DMS 273 (cell line): ENCODE data around the gene TMTC2.

Experiments used
- DNase-seq: peaks from one replicate; lab custom pipeline; 2025; ENCODE audit not compliant: unreplicated experiment; lab: John Stamatoyannopoulos, UW

TMTC2 gene

DNA sequence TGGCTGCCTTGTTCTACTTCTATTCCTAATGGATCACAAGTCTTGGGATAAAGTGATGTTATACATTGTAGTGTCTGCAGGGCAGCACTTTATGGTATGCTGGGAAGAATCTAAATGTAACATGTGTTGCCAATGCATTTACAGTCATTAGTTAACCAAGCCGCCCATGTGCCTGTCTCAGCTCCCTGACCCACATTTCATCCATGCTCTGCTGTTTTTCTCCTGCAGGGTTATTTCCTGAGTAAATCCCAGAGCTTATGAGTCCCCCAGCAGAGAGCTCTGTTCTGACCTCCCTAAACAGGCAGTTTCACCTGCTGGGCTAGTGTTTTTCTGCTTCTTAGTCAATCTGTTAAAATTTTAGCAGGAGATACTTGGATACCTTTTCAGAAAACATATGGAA lies 4.4 kb upstream of the TMTC2 start:
- peak; percentile 60 for DNase-seq

DNA sequence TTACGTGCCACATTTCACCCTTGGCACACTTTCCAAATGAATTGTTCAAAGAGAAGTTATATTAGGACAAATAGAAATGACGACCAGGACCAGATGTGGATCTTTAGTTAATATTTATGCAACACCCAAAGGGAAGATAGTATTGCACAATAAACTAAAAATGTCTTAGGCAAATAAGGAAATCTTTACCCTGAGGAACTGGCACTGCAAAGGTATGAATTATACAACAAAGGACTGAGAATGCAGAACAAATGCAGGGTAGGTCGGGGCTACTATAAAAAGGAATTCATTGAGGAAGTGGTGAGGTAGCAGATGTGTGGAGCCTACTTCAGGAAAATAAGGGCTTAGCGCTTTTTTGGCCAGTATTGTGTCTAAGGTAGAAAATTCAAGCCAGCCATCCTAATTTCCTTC lies 3.9 kb upstream of the TMTC2 start:
- DNase-seq = no peak

DNA sequence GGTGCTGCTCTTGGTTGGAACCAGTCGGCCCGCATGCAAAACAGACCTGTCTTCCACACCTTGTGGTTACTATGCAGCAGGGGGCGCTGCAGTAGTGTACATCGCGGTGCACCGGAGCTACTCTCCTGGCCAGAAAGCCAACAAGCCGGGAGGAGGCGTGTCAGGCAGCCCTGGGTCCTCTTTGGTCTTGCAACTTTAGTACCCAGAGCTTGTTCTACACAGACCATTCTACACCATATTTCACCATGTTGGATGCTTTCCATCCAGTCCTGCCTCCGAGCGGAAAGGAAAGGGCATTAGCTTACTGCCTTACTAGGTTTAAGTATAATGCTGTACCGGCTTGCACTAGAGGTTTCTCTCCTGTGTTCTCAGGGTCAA lies 927 bp upstream of the TMTC2 start:
- DNase-seq = peak; percentile 94

DNA sequence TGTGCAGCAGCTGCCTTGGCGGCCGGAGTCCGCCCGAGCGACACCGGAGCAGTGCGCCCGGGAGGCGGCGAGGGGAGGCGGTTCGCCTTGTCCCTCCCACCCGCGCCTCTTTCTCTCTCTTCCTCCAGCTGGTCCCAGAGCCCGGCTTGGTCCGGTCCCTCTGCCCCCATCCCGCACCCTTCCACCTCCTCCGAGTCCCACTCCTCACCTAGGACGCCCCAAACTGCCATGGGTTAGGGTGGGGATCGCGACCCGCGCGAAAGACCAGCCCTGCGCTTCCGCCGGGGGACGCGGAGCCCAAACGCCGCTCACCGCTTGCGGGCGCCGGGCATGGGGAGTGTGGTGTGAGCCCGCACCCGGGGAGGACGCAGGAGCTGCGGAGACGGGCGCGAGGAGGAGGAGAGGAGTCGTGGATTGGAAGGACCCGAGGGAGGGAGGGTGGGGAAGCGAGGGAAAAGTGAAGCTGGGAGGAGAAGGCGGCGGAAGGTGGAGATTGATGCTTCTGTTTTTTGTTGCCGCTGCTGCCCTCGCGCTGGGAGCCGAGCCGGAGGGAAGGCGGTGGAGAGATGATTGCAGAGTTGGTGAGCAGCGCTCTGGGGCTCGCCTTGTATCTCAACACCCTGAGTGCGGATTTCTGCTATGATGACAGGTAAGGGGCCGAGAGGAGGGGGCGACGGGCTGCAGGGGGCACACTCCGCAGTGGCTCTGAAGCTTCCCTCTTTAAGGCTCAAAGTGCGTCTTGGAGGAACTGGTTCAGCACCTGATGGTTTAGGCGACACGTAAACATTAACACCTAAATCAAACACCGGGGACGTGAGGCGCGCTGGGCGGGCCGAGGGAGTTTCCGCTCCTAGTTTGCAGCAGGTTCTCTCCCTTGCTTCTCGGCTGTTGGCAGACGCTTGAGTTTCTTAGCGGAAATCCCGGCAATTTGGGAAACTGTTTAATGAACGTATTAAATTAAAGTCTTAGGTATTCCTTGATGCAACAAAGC lies 610 bp downstream of the TMTC2 start:
- DNase-seq = peak; percentile 79

DNA sequence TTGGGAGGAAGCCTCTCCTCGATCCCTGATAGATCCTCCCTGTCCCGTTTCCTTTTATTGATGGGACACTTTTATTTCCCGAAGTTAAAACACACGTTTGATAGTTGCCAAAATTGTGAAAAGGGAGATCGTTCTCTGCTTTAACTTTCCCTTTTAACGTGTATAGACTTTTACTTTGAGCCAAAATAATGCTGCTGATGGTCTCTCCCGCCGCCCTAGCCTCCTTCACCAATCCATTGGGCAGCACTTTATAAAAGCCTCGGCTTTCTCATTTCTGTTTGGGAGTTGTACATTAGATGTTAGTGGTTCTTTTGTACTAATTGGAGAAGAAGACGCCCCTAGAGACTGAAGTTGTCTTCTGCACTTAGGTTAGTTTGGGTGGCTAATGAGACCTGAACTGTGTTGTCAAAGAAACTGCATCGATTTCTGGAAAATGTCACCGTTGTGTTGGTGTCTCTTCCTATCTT lies 1.4 kb downstream of the TMTC2 start:
- DNase-seq = peak; percentile 24

DNA sequence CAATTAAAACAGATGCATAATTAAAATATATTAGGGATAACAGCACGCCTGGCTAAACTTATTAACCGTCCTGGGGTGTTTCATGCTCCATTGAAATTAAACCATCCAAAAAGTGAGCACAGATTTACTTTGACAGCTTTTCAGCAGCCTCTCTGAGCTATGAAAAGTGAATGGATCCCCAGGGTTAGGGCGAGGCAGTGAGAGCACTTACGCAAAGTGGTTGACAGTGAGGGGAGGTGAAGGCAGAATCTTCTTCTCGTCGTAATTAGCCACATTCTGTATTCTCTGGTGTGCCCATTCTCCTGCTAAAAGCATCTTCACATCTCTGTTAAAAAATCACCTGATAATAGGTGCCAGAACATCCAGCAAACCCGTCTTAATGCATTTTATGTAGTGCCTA lies 1.9 kb downstream of the TMTC2 start:
- DNase-seq = no peak

DNA sequence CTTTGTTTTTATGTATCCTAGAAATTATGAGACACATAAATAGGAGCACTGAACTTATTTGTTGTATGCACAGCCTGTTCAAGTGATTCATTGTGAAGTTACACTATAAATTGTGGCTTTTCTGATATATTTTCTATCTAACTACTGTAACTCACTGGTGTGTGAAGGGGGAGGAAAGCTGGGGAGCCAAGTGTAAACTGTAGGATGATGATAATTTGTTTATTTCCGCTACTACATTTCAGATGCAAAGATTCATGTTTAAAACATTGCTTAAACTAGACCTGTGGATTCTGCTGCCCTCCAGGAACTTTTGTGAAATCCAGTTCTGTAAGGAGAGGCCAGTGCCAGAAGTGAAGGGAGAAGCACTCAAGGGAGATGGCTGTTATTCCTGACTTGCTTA lies 3.3 kb downstream of the TMTC2 start:
- no peak for DNase-seq

DNA sequence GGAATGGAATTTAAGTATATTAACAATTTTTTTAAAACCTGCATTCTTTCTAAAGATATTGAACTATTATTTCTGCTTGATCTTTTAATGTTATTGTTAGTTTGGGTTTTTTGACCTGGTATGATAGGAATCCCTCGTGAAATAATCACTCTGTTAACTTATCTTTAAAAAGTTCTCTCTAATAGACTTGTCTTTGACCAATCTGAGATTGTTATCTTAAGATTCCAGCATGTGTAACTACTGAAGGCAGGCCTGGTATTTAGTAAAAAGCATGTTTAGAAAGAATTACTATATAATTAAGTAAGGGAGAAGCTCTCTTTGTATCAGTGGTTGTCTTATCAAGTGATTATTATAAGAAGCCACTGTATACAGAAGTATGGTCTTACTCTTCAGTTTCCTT lies 4.8 kb downstream of the TMTC2 start:
- DNase-seq = no peak

DNA sequence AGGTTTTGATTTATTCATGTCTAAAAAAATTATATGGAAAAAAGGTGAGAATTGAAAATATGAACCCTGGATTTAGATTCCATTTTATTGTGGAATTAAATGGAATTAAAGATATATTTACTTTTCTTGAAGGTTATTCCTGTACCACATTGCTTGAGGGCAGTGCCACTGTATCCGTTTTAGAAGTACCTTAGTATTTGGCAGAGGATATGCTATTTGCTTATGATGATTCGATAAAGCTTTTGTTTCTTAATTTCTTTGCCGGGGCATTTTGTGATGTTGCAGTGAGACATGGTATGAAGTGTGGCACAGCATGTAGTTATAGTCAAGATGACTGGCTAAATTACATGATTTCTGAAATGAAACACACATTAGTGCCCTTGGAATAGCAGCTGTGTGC lies 7.6 kb downstream of the TMTC2 start:
- DNase-seq = no peak

DNA sequence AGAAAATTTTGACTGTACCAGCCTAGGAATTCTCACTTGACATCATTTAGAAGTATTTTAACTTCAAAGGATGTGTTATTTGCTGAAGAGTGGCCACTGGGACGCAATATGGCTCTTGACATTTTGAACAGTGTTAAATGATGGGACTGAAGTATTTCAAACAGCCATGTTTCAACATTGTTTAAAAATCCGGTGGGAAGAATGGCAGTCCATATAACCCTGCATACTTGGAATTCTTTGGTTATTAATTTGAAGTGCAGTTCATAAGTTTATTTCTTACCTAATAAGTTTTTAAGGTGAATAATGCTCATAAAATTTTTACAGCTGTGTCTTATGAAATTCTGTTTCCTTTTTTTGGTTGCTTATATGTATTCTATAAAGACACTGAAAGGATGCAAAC lies 8.3 kb downstream of the TMTC2 start:
- no peak for DNase-seq

DNA sequence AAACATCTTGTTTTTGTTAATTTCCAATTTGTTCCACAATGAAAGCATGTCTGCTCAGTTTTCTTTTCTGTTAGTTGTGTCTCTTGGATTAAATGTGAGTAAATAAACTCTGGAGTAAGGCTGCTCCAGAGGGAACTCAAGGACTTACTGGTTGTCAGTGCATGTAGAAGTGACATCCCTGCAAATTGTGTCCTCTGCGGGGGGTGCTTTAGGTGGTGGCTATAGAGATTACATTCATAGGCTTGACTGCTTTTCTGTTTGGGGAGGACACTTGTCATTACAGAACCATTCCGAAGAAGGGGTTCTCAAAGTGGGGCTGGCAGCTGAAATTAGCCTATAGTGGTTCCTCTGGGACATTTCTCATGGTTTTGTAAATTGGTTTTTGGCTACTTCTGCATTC lies 8.8 kb downstream of the TMTC2 start:
- no peak for DNase-seq

DNA sequence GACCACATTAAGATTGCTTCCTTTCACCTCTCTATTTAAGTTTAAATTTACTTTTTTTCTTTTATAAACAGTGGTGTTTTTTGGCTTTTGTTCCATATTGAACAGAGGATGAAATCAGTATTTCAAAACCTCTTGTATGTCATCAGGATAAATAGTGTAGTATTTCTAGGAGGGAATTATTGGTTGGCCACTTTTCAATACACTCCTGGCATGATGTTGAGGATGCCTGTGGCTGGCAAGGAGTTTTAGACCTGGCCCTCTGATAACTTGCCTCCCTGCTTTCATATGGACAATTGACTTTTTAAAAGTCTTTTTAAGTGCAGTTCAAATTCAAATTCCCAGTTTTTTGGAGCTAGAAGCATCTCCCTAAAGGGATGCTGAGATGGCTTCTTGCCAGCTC lies 9.8 kb downstream of the TMTC2 start:
- DNase-seq = no peak

DNA sequence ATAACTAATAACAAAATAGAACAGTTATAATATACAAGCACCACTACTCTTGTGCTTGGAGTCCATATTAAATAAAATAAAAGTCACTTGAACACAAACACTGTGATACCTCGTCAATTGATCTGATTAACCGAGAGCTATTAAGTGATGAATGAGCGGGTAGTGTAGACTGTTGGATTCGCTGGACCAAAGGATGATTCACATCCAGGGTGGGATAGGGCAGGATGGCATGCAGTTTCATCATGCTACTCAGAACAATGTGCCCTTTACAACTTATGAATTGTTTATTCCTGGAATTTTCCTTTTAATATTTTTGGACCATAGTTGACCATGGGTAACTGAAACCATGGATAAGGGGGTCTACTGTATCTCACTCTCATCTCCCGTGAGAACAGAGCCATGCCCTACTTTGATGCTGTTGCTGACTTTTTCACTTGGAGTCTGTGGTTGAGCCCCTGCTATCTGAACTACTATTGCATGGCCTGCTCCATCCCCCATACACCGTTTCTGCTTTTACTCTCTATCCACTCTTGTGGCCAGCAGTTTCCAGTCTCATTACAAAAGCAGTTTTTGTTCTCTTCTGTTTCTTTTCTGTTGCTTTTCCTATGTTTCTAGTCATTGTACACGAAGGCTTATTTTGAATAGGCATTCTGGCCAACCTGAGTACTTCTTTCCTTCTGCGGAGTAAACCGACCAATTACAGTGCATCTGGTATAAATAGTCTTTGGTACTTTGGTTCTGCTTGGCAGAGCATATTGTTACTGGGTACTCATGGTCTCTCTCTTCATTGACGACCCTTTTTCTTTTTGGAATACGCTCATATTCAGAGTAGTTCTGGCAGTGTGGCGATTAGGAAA lies 12.2 kb downstream of the TMTC2 start:
- DNase-seq = no peak

DNA sequence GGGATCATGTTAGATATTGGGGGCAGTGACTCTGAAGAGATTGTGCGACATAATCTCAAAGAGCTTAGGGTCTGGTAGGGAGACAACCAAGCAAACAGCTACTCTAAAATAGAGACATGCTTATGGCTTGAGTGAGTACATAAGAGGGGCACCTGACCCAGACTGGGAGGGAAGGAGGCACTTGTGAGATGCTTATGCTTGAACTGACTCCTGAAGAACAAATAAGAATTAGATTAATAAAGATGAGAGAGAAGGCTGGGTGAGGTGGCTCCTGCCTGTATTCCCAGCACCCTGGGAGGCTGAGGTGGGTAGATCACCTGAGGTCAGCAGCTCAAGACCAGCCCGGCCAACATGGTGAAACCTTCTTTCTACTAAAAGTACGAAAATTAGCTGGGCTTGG lies 19.1 kb downstream of the TMTC2 start:
- no peak for DNase-seq

DNA sequence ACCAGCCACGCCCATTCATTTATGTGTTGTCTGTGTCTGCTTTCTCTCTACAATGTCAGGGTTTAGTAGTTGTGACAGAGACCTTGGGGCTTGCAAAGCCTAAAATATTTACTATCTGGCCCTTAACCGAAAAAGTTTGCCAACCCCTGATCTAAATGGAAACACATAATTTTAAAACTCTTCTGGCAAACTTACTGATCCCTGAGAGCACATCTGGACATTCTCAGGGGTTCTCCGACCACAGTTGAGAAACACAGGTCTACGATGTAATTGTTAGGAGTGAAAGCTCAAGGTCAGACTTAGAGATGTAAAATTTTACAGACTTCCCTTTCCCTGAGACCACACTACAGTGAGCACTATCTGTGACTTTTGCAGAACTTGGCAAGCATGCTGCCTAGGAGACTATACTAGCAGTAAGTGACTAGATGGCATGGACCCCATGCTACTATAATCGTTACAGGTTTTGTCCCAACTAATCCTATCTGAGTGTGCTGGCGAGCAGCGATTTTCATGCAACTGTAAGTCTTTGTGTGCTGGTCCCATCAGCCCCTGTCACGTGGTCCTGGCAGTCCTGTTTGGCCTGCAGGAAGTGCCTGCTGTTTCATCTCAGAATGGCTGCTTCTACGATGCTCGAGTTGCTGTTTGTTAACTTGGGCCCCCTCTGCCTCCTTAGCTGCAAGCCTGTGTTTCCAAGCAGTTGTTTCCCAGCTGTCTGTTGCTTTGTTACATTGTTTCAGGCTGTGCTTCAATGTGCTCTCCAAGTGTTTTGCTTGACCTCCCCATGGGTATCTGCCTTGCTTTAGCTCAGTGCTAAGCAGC lies 21.6 kb downstream of the TMTC2 start:
- DNase-seq = no peak

DNA sequence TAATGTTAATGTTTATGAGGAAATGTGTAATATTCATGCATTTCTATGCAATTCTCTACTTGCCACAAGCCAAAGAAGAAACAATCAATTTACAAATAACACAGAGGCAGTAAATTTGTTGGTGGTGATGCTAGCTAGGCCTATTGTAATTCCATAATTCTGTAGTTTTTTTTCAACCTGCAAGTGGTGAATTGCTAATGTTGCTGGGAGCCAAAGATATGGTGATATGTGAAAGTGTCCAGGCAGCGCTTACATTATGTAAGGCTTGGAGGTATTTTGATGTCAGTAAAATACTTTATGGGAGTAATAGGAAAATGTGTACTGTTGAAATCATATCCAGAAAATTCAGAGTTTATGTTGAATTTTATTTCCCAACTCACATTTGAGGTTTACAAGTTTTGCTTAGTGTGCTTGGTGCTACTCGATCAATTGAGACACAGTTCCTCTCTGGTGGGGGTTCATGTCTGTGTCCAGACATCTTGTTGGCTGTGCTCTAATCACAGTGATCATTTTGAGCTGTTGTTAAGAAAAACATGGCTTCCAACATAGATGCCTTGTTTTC lies 23.2 kb downstream of the TMTC2 start:
- no peak for DNase-seq

DNA sequence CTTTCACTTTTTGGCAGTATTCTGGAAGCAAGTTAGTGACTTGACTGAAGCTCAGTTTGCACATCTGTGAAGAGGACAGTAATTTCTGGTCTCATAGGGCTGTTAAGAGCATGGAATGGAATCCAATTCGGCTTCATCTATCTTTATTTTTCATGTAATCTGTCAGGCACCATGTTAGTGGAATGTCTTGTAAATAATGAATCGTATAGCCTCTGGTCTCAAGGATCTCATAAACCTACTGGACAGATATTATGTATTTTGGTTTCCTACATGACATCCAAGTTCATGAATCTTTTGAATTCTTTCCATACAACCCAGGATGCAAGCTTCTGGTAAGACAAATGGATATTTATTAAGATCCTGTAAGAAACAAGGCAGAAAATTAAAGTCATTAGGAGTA lies 24.0 kb downstream of the TMTC2 start:
- DNase-seq = no peak

DNA sequence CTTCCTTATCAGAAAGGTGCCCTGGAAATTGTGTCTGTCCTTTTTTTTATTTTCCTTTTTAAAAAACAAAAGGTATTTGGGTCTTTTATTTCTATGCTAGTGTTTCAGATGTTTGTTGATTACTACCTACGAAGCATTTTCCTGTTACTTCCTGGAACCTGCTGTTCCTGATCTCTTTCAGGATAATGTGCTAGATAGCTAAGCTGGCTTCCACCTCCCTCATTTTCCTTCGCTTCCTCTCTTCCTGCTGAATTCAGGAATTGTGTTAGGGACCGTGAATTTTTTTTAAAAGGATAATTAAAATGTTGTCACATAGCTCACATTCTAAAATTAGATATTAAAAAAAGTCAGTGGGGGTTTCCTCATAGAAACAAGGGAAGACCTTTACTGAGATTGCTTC lies 27.7 kb downstream of the TMTC2 start:
- no peak for DNase-seq

DNA sequence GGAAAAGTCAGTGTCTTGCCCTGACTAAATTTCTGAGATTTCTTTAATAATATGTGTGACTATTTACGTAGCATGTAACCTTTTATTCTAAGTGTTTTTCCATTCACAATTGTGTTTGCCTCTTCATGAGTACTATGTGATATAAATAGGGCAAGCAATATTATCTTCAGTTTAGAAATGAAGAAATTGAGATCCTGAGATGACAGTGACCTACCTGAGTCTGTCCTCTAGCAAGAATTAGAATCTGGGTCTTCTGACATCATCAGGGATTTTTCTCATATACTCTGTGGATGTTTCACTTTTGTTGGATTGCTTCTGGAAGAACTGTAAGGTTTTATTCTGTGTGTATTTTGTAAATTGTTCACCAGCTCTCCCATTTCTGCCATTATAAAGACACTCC lies 35.0 kb downstream of the TMTC2 start:
- no peak for DNase-seq

DNA sequence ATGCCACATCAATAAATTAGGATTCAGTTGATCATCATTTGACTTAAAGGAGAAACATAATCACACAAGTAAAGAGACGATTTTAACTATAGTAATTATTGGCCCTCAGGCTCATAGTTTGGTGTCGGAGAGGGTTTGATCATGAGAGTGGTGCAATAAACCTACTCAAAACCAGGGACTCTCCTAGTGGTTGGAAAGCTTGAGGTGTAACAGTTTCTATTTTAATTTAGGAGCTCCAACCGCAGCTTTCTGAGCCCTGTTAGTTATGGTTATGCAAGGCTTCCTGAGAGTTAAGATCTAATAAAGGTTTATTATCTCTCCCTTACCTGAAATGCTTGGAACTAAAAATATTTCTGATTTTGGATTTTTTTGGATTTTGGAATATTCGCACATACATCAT lies 36.4 kb downstream of the TMTC2 start:
- no peak for DNase-seq

DNA sequence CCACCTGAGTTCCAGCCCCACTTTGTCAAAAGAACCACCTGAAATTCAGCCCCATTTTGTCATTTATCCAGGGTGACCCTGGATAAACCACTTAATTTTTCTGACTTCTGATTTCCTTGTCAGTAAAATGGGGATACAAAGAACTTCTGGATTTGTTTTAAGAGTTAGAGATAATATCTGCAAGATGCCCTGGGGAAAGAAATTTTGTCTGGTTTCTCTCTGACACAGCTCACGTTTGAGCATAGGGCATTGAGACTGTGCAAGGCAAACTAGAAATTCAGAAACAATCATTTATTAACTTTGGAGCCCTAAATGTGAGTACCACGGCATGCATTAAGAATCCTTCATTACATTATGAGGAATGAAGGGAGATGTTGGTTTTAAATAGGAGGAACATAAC lies 37.2 kb downstream of the TMTC2 start:
- DNase-seq = no peak
